HEK293T (cell line): Measurements from ENCODE around the gene SH3GL3.

ENCODE experiments used
- CTCF ChIA-PET: fragments of 350-600 bp; formaldehyde crosslinking; extraction: SDS; loops from one replicate; lab custom pipeline; 2021; ENCODE audit warnings: antibody characterized with exemption, inconsistent platforms; lab: Yijun Ruan, JAX
- POLR2A ChIA-PET: fragments of 350-600 bp; formaldehyde crosslinking; extraction: SDS; loops from one replicate; lab custom pipeline; 2020; ENCODE audit warnings: antibody characterized with exemption, inconsistent platforms; lab: Yijun Ruan, JAX
- DNase-seq: peaks from one replicate; pipeline ENCODE4 v3.0.0; 2012; ENCODE audit warnings: mixed read lengths; ENCODE audit errors: extremely low spot score
- ARNT ChIP-seq: fragments of 450-650 bp; IDR thresholded peaks from 2 replicates; pipeline ENCODE4 v1.6.1; 2017; ENCODE audit warnings: mild to moderate bottlenecking
- BHLHE40 ChIP-seq: fragments of 450-650 bp; IDR thresholded peaks from 2 replicates; pipeline ENCODE4 v1.6.1; 2016; ENCODE audit warnings: mild to moderate bottlenecking, moderate library complexity, borderline replicate concordance
- CTBP1 ChIP-seq: fragments of 450-650 bp; IDR thresholded peaks from 2 replicates; pipeline ENCODE4 v1.6.1; 2016; ENCODE audit warnings: borderline replicate concordance
- ELF4 ChIP-seq: fragments of 450-650 bp; IDR thresholded peaks from 2 replicates; pipeline ENCODE4 v1.6.1; 2017; ENCODE audit warnings: antibody characterized with exemption
- FOXA1 ChIP-seq: fragments of 450-650 bp; IDR thresholded peaks from 2 replicates; pipeline ENCODE4 v1.6.1; 2016; ENCODE audit warnings: mild to moderate bottlenecking
- FOXK2 ChIP-seq: fragments of 450-650 bp; IDR thresholded peaks from 2 replicates; pipeline ENCODE4 v1.6.1; 2016; ENCODE audit warnings: mild to moderate bottlenecking
- FOXM1 ChIP-seq: fragments of 450-650 bp; IDR thresholded peaks from 2 replicates; pipeline ENCODE4 v1.6.1; 2017; ENCODE audit warnings: mild to moderate bottlenecking, borderline replicate concordance
- HDGF ChIP-seq: fragments of 450-650 bp; IDR thresholded peaks from 2 replicates; pipeline ENCODE4 v1.6.1; 2017; ENCODE audit warnings: antibody characterized with exemption, borderline replicate concordance
- L3MBTL2 ChIP-seq: fragments of 450-650 bp; conservative IDR thresholded peaks from 2 replicates; pipeline ENCODE4 v1.6.1; 2016; ENCODE audit warnings: mild to moderate bottlenecking
- LEF1 ChIP-seq: fragments of 450-650 bp; IDR thresholded peaks from 2 replicates; pipeline ENCODE4 v1.6.1; 2017; ENCODE audit warnings: mild to moderate bottlenecking, borderline replicate concordance
- NFRKB ChIP-seq: fragments of 450-650 bp; IDR thresholded peaks from 2 replicates; pipeline ENCODE4 v1.6.1; 2016; ENCODE audit warnings: mild to moderate bottlenecking, moderate library complexity
- PKNOX1 ChIP-seq: fragments of 450-650 bp; IDR thresholded peaks from 2 replicates; pipeline ENCODE4 v1.6.1; 2016
- SP1 ChIP-seq: fragments of 450-650 bp; IDR thresholded peaks from 2 replicates; pipeline ENCODE4 v1.6.1; 2017
- SUZ12 ChIP-seq: fragments of 450-650 bp; IDR thresholded peaks from 2 replicates; pipeline ENCODE4 v1.6.1; 2016; ENCODE audit warnings: mild to moderate bottlenecking
- TARDBP ChIP-seq: fragments of 450-650 bp; IDR thresholded peaks from 2 replicates; pipeline ENCODE4 v1.6.1; 2016
- ZNF384 ChIP-seq: fragments of 450-650 bp; IDR thresholded peaks from 2 replicates; pipeline ENCODE4 v1.6.1; 2016

The SH3GL3 gene

DNA sequence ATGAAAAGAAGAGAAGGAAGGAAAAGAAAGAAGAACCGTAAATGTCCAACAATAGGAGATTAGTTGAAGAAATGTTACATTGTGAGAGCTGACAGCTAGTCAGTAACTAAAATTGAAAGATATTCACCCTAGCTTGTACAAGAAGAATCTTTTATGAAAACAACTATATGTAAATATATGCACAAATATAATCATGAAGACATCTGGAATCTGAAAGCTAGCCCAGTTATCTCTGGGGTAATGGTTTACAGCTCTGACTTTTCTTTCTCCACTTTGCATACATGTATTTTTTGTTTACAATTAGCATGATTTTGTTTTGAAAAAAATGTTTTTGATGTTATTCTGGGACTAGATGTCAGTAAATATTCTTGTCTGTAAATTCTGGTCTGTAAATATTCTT, 169.7 kb downstream of the SH3GL3 start:
- ChIA-PET POLR2A (no interaction called here), CTCF (no interaction called here)
- TF ChIP-seq PKNOX1 (no peak), SP1 (no peak), ZNF384 (no peak), FOXA1 (no peak), ELF4 (no peak), FOXK2 (no peak), L3MBTL2 (no peak)
- no peak for DNase-seq

GRCh38 chr15:83626171-83626802, 179.1 kb downstream of the SH3GL3 start:
- POLR2A ChIA-PET, result no interaction called here
- CTCF ChIA-PET, result interaction anchor here (1.0 kb wide), 1 partner anchor 190 kb away, joined by 4 read pairs; no protein-coding TSS in a partner anchor
- TF ChIP-seq FOXK2 (no peak), CTBP1 (no peak), ELF4 (no peak), SUZ12 (no peak), BHLHE40 (no peak), ZNF384 (no peak), NFRKB (no peak), L3MBTL2 (no peak), FOXM1 (no peak), FOXA1 (no peak), LEF1 (no peak), SP1 (no peak)
- DNase-seq, result no peak

DNA sequence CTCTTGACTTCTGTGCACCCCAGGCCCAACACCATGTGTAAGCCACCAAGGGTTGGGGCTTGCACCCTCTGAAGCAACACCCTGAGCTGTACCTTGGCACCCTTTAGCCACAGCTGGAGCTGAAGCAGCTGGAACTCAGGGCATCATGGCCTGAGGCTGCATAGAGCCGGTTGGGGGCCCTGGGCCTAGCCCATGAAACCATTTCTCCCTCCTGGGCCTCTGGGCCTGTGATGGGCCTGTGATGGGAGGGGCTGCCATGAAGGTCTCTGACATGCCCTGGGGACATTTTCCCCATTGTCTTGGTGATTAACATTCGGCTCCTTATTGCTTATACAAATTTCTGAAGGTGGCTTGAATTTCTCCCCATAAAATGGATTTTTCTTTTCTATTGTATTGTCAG, 184.4 kb downstream of the SH3GL3 start:
- POLR2A ChIA-PET, result no interaction called here
- DNase-seq, result no peak
- no peak for TF ChIP-seq ELF4
- no peak for TF ChIP-seq LEF1
- TF ChIP-seq PKNOX1, result no peak
- no peak for TF ChIP-seq SP1
- no peak for TF ChIP-seq NFRKB
- TF ChIP-seq ZNF384, result no peak
- TF ChIP-seq FOXM1, result no peak
- no peak for TF ChIP-seq CTBP1
- no peak for TF ChIP-seq ARNT
- TF ChIP-seq FOXK2, result no peak
- TF ChIP-seq BHLHE40, result no peak
- CTCF ChIA-PET, result no interaction called here

DNA sequence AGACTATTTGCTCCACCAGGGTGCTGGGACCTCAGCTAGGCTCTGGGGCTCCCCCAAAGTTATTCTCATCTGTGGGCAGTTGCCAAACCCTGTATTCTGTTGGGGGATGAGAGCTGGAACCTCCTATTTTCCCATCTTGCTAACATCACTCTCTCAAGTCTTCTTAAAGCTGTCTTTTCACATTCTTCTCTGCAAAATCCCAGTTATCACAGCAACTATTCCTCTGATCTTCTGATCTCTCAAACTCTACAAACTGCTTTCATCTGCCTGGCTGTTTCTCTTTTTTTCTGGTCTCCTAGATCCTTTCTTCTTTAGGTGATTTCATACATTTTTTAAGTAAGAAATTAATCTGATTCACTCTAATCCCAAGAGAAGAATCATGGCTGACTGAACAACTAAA, 196.1 kb downstream of the SH3GL3 start:
- ChIA-PET CTCF (no interaction called here), POLR2A (no interaction called here)
- DNase-seq, result no peak
- TF ChIP-seq FOXA1, result no peak
- no peak for TF ChIP-seq FOXK2
- no peak for TF ChIP-seq ZNF384
- no peak for TF ChIP-seq TARDBP
- TF ChIP-seq HDGF, result no peak

- no peak for DNase-seq
- ChIA-PET POLR2A (no interaction called here), CTCF (no interaction called here)
- TF ChIP-seq PKNOX1 (no peak), CTBP1 (no peak), ZNF384 (no peak), SUZ12 (no peak), L3MBTL2 (no peak), LEF1 (no peak), NFRKB (no peak), ELF4 (no peak)
Measured at GRCh38 chr15:83644439-83644838, 197.3 kb downstream of the SH3GL3 start.

GRCh38 chr15:83650831-83651230, 203.7 kb downstream of the SH3GL3 start:
- no peak for DNase-seq
- POLR2A ChIA-PET, result no interaction called here
- CTCF ChIA-PET, result no interaction called here
- no peak for TF ChIP-seq ELF4
- no peak for TF ChIP-seq ZNF384
- TF ChIP-seq BHLHE40, result no peak
- TF ChIP-seq HDGF, result no peak
- no peak for TF ChIP-seq FOXM1
- no peak for TF ChIP-seq PKNOX1
- no peak for TF ChIP-seq TARDBP
- TF ChIP-seq NFRKB, result no peak
- TF ChIP-seq SUZ12, result no peak
- no peak for TF ChIP-seq FOXK2
